GM23338 (cell line): ENCODE results near the gene RUSC1. TPM values are rescaled to one million over a fixed set of nuclear protein-coding genes. Genes with fewer than 3 reads are reported as not detected.

Experiments
- ATAC-seq: fragments of 200-7000 bp; cut with Tn5 transposase; 3 replicates; pipeline ENCODE4 v1.9.1; 2020
- DNase-seq: peaks from one replicate; pipeline ENCODE4 v3.0.0-alpha.2; 2015; ENCODE audit warnings: low spot score
- H2AFZ ChIP-seq: fragments of 200-600 bp; sonication (generic); 2 replicates; pipeline ENCODE4 v1.8.0; 2016; ENCODE audit warnings: antibody characterized with exemption, mild to moderate bottlenecking, moderate library complexity
- H3F3A ChIP-seq: fragments of 200-600 bp; sonication (generic); replicated peaks from 2 replicates; pipeline ENCODE4 v1.8.0; 2017; ENCODE audit warnings: antibody characterized with exemption, mixed run types, low read depth
- H3K27ac ChIP-seq: fragments of 200-600 bp; sonication (generic); 2 replicates; pipeline ENCODE4 v1.6.1; 2016; ENCODE audit warnings: low read depth
- H3K27me3 ChIP-seq: fragments of 200-600 bp; sonication (generic); 2 replicates; pipeline ENCODE4 v1.8.0; 2016; ENCODE audit warnings: mild to moderate bottlenecking, mixed run types, moderate library complexity; ENCODE audit not compliant: insufficient read depth
- H3K36me3 ChIP-seq: fragments of 200-600 bp; sonication (generic); 2 replicates; pipeline ENCODE4 v1.8.0; 2016; ENCODE audit warnings: mild to moderate bottlenecking; ENCODE audit not compliant: insufficient read depth
- H3K4me1 ChIP-seq: fragments of 200-600 bp; sonication (generic); 2 replicates; pipeline ENCODE4 v1.8.0; 2016; ENCODE audit warnings: mild to moderate bottlenecking, moderate library complexity; ENCODE audit not compliant: insufficient read depth
- H3K4me2 ChIP-seq: fragments of 200-600 bp; sonication (generic); 2 replicates; pipeline ENCODE4 v1.7.1; 2017; ENCODE audit warnings: mixed run types
- H3K4me3 ChIP-seq: fragments of 200-600 bp; sonication (generic); 2 replicates; pipeline ENCODE4 v1.6.1; 2016; ENCODE audit warnings: mixed run types
- H3K79me2 ChIP-seq: fragments of 200-600 bp; sonication (generic); replicated peaks from 2 replicates; pipeline ENCODE4 v1.8.0; 2017; ENCODE audit warnings: mild to moderate bottlenecking; ENCODE audit not compliant: insufficient read depth
- H3K9me2 ChIP-seq: fragments of 200-600 bp; sonication (generic); 2 replicates; pipeline ENCODE4 v1.8.0; 2017; ENCODE audit not compliant: insufficient read depth
- H4K20me1 ChIP-seq: fragments of 200-600 bp; sonication (generic); replicated peaks from 2 replicates; pipeline ENCODE4 v1.8.0; 2017; ENCODE audit warnings: mild to moderate bottlenecking; ENCODE audit not compliant: insufficient read depth
- H3K27ac Mint-ChIP-seq: 2 replicates; pipeline ENCODE4 v1.8.0; 2020; ENCODE audit warnings: inconsistent platforms, mild to moderate bottlenecking, moderate library complexity, mixed read lengths
- H3K27me3 Mint-ChIP-seq: 3 replicates; pipeline ENCODE4 v1.8.0; 2022; ENCODE audit warnings: low read depth, mild to moderate bottlenecking, moderate library complexity, mixed read lengths, inconsistent platforms; ENCODE audit not compliant: insufficient read depth, poor library complexity
- H3K36me3 Mint-ChIP-seq: 3 replicates; pipeline ENCODE4 v1.8.0; 2021; ENCODE audit warnings: low read depth, mild to moderate bottlenecking, inconsistent platforms, moderate library complexity, mixed read lengths
- H3K4me1 Mint-ChIP-seq: 3 replicates; pipeline ENCODE4 v1.8.0; 2020; ENCODE audit warnings: mild to moderate bottlenecking, inconsistent platforms, mixed read lengths
- H3K4me3 Mint-ChIP-seq: 3 replicates; pipeline ENCODE4 v1.8.0; 2021; ENCODE audit warnings: moderate library complexity, mild to moderate bottlenecking, inconsistent platforms, mixed read lengths
- H3K9me3 Mint-ChIP-seq: 3 replicates; pipeline ENCODE4 v1.8.0; 2020; ENCODE audit warnings: moderate library complexity, mild to moderate bottlenecking, inconsistent platforms, mixed read lengths
- CREB1 ChIP-seq: fragments of 250-450 bp; sonication (Bioruptor Pico); IDR thresholded peaks from 2 replicates; pipeline ENCODE4 v1.5.0; 2020; ENCODE audit warnings: low read depth, mild to moderate bottlenecking, moderate library complexity
- CTCF ChIP-seq, 2 experiments: fragments of 200-600 bp in 1 of 2; sonication (generic) in 1 of 2; conservative IDR thresholded peaks; 2 replicates each; pipeline versions ENCODE4 v1.5.1 to v1.6.1; 2016 to 2017; ENCODE audit warnings: antibody characterized with exemption in 2 of 2, low read depth in 2 of 2, mild to moderate bottlenecking in 2 of 2, moderate library complexity in 1 of 2
- ETS1 ChIP-seq: IDR thresholded peaks from 2 replicates; pipeline ENCODE4 v1.6.1; 2016; ENCODE audit warnings: antibody characterized with exemption
- EZH2 ChIP-seq: fragments of 200-600 bp; sonication (generic); IDR thresholded peaks from one replicate; pipeline ENCODE4 v1.8.0; 2017; ENCODE audit warnings: antibody characterized with exemption, mild to moderate bottlenecking, low read depth; ENCODE audit not compliant: unreplicated experiment
- EZH2phosphoT487 ChIP-seq: fragments of 200-600 bp; sonication (generic); IDR thresholded peaks from one replicate; pipeline ENCODE4 v1.8.1; 2018; ENCODE audit warnings: antibody characterized with exemption; ENCODE audit not compliant: unreplicated experiment
- JUNB ChIP-seq: IDR thresholded peaks from one replicate; pipeline ENCODE4 v1.6.1; 2016; ENCODE audit warnings: antibody characterized with exemption; ENCODE audit not compliant: unreplicated experiment
- NANOG ChIP-seq: IDR thresholded peaks from 2 replicates; pipeline ENCODE4 v1.6.1; 2016; ENCODE audit warnings: antibody characterized with exemption, borderline replicate concordance
- POLR2AphosphoS5 ChIP-seq: IDR thresholded peaks from 2 replicates; pipeline ENCODE4 v1.6.1; 2016; ENCODE audit warnings: antibody characterized with exemption, low read depth
- REST ChIP-seq: IDR thresholded peaks from one replicate; pipeline ENCODE4 v1.6.1; 2018; ENCODE audit warnings: antibody characterized with exemption; ENCODE audit not compliant: unreplicated experiment
- STAT1 ChIP-seq: IDR thresholded peaks from one replicate; pipeline ENCODE4 v1.6.1; 2016; ENCODE audit warnings: antibody characterized with exemption; ENCODE audit not compliant: unreplicated experiment
- ZNF114 ChIP-seq: fragments of 250-450 bp; sonication (Bioruptor Pico); IDR thresholded peaks from 2 replicates; pipeline ENCODE4 v1.5.0; 2020; ENCODE audit warnings: mild to moderate bottlenecking, moderate library complexity
- ZNF331 ChIP-seq: fragments of 250-450 bp; sonication (Bioruptor Pico); IDR thresholded peaks from 2 replicates; pipeline ENCODE4 v1.5.0; 2020; ENCODE audit warnings: low read depth, mild to moderate bottlenecking, moderate library complexity
- ZNF462 ChIP-seq: fragments of 250-450 bp; sonication (Bioruptor Pico); IDR thresholded peaks from 2 replicates; pipeline ENCODE4 v1.5.0; 2020; ENCODE audit warnings: mild to moderate bottlenecking, moderate library complexity
- polyA plus RNA-seq: library from polyadenylated mRNA; unstranded; fragments of >200 nt; fragmentation: Nextera tagmentation; extraction: Ambion mirVana; gene quantifications from 2 replicates; pipeline ENCODE4 v1.2.1, GENCODE V29; 2016
- total RNA-seq: library from RNA; depleted of rRNA; stranded (reverse); fragments of >200 nt; shearing (Covaris generic); gene quantifications from 2 replicates; pipeline ENCODE4 v1.2.3, GENCODE V29; 2014

The RUSC1 gene
- total and polyA plus RNA-seq, 2 experiments from 2014 or later, result 53.4 to 87.7 TPM

GRCh38 chr1:155334962-155335361 is 14.3 kb downstream of the RUSC1 start:
- H3K36me3 Mint-ChIP-seq, result peaks cover 33% of the 10 kb centered on the region
- H3K9me3 Mint-ChIP-seq, result no peaks in the 10 kb centered on the region
- no peak overlapping the region for H2AFZ ChIP-seq
- no peak overlapping the region for H3K4me3 ChIP-seq
- TF ChIP-seq ZNF114 (no peak), CREB1 (CRISPR knock-in tag) (no peak), REST (no peak), STAT1 (no peak), ZNF331 (CRISPR knock-in tag) (no peak), EZH2phosphoT487 (no peak), POLR2AphosphoS5 (no peak), ZNF462 (no peak), NANOG (no peak), JUNB (no peak), ETS1 (no peak), EZH2 (no peak), CTCF (conservative IDR thresholded peaks at IDR 0.05; ENCODE audit: low read depth in 2 of 2) (no peak)
- H3K79me2 ChIP-seq, result no peaks in the 10 kb centered on the region
- no peak overlapping the region for H3K27ac ChIP-seq
- H3K4me1 Mint-ChIP-seq, result no peaks in the 10 kb centered on the region
- H3K4me3 Mint-ChIP-seq, result no peak overlapping the region
- H3K4me2 ChIP-seq, result no peak overlapping the region
- H3K27me3 ChIP-seq, result no peaks in the 10 kb centered on the region
- H3K9me2 ChIP-seq, result no peaks in the 10 kb centered on the region
- no peaks in the 10 kb centered on the region for H3K4me1 ChIP-seq
- H3K36me3 ChIP-seq, result peaks cover 14% of the 10 kb centered on the region
- peaks cover 8% of the 10 kb centered on the region for H4K20me1 ChIP-seq
- H3K27ac Mint-ChIP-seq, result no peak overlapping the region
- peaks cover 16% of the 10 kb centered on the region for H3F3A ChIP-seq
- ATAC-seq (no peak), DNase-seq (no peak)
- H3K27me3 Mint-ChIP-seq, result no peaks in the 10 kb centered on the region
